ENCODE measurements around the gene SIGLEC11. TPM values are rescaled to one million over a fixed set of nuclear protein-coding genes. Genes with fewer than 3 reads are reported as not detected.

SIGLEC11 gene
- total and polyA plus RNA-seq, 2 donors (not counting 3 experiments of a cell fraction or from before 2014, with no cell fraction given): not detected

DNA sequence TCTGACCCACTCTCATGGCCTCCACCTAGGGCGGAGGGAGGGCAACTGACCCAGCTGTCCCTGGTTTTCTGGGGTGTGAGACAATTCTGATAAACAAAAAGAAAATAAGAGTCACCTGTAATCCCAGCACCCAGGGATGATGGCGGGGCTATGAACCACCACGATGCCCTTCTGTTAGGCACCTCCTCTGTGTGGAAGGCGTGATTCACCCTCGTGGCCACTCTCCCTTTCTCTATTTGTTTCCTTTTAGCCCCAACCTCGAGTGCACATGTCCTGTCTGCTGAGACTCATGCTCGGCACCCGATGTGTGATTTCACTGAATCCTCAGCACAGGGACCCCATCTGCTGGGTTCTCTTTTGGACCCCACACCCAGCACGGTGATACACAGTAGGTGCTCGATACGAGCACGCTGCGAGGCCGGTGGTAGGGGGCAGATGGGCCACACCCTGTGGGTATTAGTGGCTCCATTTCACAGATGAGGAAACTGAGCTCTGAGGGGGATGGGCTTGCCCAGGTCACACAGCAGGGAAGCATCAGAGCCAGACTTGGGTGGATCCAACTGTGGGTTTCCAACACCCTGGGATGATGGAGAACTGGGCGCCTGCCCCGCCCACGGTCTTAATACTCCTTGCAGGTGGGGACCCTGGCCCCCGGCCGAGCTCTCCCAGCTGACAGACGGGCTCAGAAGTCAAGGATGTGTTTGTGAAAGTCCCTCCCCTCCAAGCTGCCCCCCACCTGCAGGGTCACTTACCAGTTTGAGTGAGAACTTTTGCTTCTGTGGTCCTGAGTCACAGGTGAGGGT, 39.3 kb upstream of the SIGLEC11 start:
- Histone ChIP-seq H4K20me1 (replicated peaks; ENCODE audit: control insufficient read depth, extremely low read depth, insufficient read depth, low read length) (no peaks in the 10 kb centered on the region), H3K79me2 (ENCODE audit: control insufficient read depth, insufficient read depth, low read length) (no peaks in the 10 kb centered on the region), H3K9me3 (replicated peaks; ENCODE audit: control insufficient read depth, insufficient read depth, low read length) (no peaks in the 10 kb centered on the region), H3K36me3 (ENCODE audit: control insufficient read depth in 2 of 2, extremely low read depth in 1 of 2, insufficient read depth in 2 of 2, low read length in 2 of 2) (peaks cover 4 to 51% of the 10 kb centered on the region in 2 experiments), H2AFZ (ENCODE audit: low read depth, low read length) (no peak overlapping the region), H3K9me1 (replicated peaks; ENCODE audit: control insufficient read depth, extremely low read depth, insufficient read depth, low read length) (no peaks in the 10 kb centered on the region), H3K4me2 (ENCODE audit: insufficient read depth, low read length) (no peak overlapping the region), H3K4me3 (replicated peaks in 1 of 3; ENCODE audit: insufficient read depth in 1 of 3, low read depth in 1 of 3, low read length in 3 of 3) (no peak overlapping the region), H3K9ac (replicated peaks; ENCODE audit: extremely low read depth, insufficient read depth, low read length) (no peak overlapping the region), H3K27ac (ENCODE audit: insufficient read depth, low read depth, low read length) (no peak overlapping the region), H3K4me1 (ENCODE audit: control insufficient read depth, extremely low read depth, insufficient read depth, low read length) (peaks cover 8% of the 10 kb centered on the region), H3K27me3 (ENCODE audit: control insufficient read depth in 2 of 2, insufficient read depth in 2 of 2, low read length in 2 of 2) (no peaks in the 10 kb centered on the region)
- POLR2A ChIA-PET: no interaction called here
- intact Hi-C loops (cut with micrococcal nuclease) (no loop called here), dilution Hi-C loops (cut with MboI; ENCODE audit: extremely low pct_ligation_motif_present, low sequenced_read_pairs) (no loop called here)
- CTCF ChIA-PET: no interaction called here
- BruUV-seq (replicated peaks): no TSS peak
- DNase-seq (ENCODE audit: low read depth, low spot score): no peak
- TF ChIP-seq GATA2 (IDR thresholded peaks at IDR 0.05; ENCODE audit: insufficient read depth, insufficient read length, low read depth, low read length) (no peak), EZH2 (IDR thresholded peaks at IDR 0.05; ENCODE audit: borderline replicate concordance, low read depth, low read length, severe bottlenecking) (no peak), FOS (IDR thresholded peaks at IDR 0.05; ENCODE audit: borderline replicate concordance, insufficient read depth, low read length) (no peak), JUN (IDR thresholded peaks at IDR 0.05; ENCODE audit: borderline replicate concordance, insufficient read depth, insufficient read length, low read depth) (no peak)
- TF ChIP-seq, protein P1, sequence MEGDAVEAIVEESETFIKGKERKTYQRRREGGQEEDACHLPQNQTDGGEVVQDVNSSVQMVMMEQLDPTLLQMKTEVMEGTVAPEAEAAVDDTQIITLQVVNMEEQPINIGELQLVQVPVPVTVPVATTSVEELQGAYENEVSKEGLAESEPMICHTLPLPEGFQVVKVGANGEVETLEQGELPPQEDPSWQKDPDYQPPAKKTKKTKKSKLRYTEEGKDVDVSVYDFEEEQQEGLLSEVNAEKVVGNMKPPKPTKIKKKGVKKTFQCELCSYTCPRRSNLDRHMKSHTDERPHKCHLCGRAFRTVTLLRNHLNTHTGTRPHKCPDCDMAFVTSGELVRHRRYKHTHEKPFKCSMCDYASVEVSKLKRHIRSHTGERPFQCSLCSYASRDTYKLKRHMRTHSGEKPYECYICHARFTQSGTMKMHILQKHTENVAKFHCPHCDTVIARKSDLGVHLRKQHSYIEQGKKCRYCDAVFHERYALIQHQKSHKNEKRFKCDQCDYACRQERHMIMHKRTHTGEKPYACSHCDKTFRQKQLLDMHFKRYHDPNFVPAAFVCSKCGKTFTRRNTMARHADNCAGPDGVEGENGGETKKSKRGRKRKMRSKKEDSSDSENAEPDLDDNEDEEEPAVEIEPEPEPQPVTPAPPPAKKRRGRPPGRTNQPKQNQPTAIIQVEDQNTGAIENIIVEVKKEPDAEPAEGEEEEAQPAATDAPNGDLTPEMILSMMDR (IDR thresholded peaks at IDR 0.05; ENCODE audit: extremely low read depth in 1 of 2, insufficient read depth in 1 of 2, low read depth in 1 of 2, low read length in 2 of 2): no peak
- FAIRE-seq: no peak

All from endothelial cell of umbilical vein (primary cell).